Right lobe of liver (tissue), 6 donors: ENCODE data around the gene DCDC1. TPM values are rescaled to one million over a fixed set of nuclear protein-coding genes. Genes with fewer than 3 reads are reported as not detected.
"Not testable (repeated sequence)": the region's sequence is repeated elsewhere in the genome, so short reads cannot be mapped to it uniquely, and the experiment has no call there.

ENCODE experiments used
- ATAC-seq, 4 donors: fragments of 200-7000 bp; cut with Tn5 transposase; one replicate each; pipeline ENCODE4 v1.9.1; 2020; ENCODE audit warnings: mild to moderate bottlenecking in 4 of 4, moderate library complexity in 4 of 4
- DNase-seq, 3 donors: peaks; one replicate each; pipeline ENCODE4 v3.0.0-alpha.2; 2020
- H3K27ac ChIP-seq, 3 donors: fragments of 200-600 bp; one replicate each; pipeline ENCODE4 v1.8.0; 2022
- H3K27me3 ChIP-seq, 2 donors: fragments of 200-600 bp; one replicate each; pipeline ENCODE4 v1.8.0; 2022
- H3K36me3 ChIP-seq, 4 donors: fragments of 200-600 bp; sonication (generic) in 1 of 4; one replicate each; pipeline versions ENCODE4 v1.5.1 to v1.8.0; 2017 to 2022; ENCODE audit warnings: control low read depth in 1 of 4
- H3K4me1 ChIP-seq, 4 donors: fragments of 200-600 bp; sonication (generic) in 1 of 4; one replicate each; pipeline versions ENCODE4 v1.5.1 to v1.8.0; 2017 to 2022; ENCODE audit warnings: control low read depth in 1 of 4
- H3K4me3 ChIP-seq, 3 donors: fragments of 200-600 bp; one replicate each; pipeline ENCODE4 v1.8.0; 2022
- H3K9me3 ChIP-seq, 4 donors: fragments of 200-600 bp; sonication (generic) in 1 of 4; one replicate each; pipeline versions ENCODE4 v1.5.1 to v1.8.0; 2017 to 2022; ENCODE audit warnings: control low read depth in 1 of 4
- CTCF ChIP-seq, 4 donors: fragments of 200-600 bp in 3 of 4; fragments of 450-650 bp in 1 of 4; IDR thresholded peaks; one replicate each; pipeline versions ENCODE4 v1.5.1 to v1.8.0; 2016 to 2022; ENCODE audit warnings: antibody characterized with exemption in 4 of 4, mild to moderate bottlenecking in 2 of 4
- POLR2A ChIP-seq: fragments of 450-650 bp; IDR thresholded peaks from one replicate; pipeline ENCODE4 v1.6.1; 2017; ENCODE audit warnings: antibody characterized with exemption, mild to moderate bottlenecking
- WGBS: methylation state at CpG from one replicate; pipeline ENCODE4 v1.1.6; 2018; ENCODE audit warnings: low coverage, low lambda C conversion rate; ENCODE audit not compliant: insufficient coverage; ENCODE audit errors: missing lambda C conversion rate; 5-methylcytosine and 5-hydroxymethylcytosine counted together
- intact Hi-C, 2 donors: fragments of 100-400 bp; cut with DNase I; formaldehyde crosslinking; loops; one replicate each; pipeline versions ENCODE4 v1.11.2 to v1.14.1; 2022
- total RNA-seq, 6 experiments: library from RNA; depleted of rRNA in 2 of 6; stranded (reverse); fragments of >200 nt in 2 of 6; fragmentation: NEBNext Ultra II Directional in 3 of 6; extraction: Animal tissue kit (Norgen Biotek cat#: 25700) in 3 of 6; gene quantifications; one replicate each; pipeline versions ENCODE4 v1.1.0 to v1.2.4, GENCODE V29; 2016 to 2023
- donor health status: DM: no; HTN: yes; CAD: no.
- donor health status: DM: no; HTN: no; CAD: no.
- donor health status: DM: no; HTN: no; CAD: no.
- donor health status: DM: no; HTN: yes; CAD: no.
- donor health status: DM: no; HTN: yes; CAD: no.

Gene DCDC1
- total RNA-seq, 6 experiments from 2014 or later = 1.9 to 4.8 (median 2.6) TPM

GRCh38 chr11:30949838-30950237 lies 419.7 kb downstream of the DCDC1 start:
- Histone ChIP-seq H3K27me3 (no peaks in the 10 kb centered on the region), H3K4me1 (no peaks in the 10 kb centered on the region), H3K36me3 (no peaks in the 10 kb centered on the region), H3K27ac (no peak overlapping the region), H3K4me3 (no peak overlapping the region), H3K9me3 (no peaks in the 10 kb centered on the region)
- WGBS = 92% methylated on average over 3 of the region's 3 CpGs
- DNase-seq (no peak), ATAC-seq (no peak)
- no peak for TF ChIP-seq CTCF (IDR thresholded peaks at IDR 0.05)
- TF ChIP-seq POLR2A = no peak
- intact Hi-C loops = no loop called here

GRCh38 chr11:30947715-30948114 lies 421.8 kb downstream of the DCDC1 start:
- H3K27me3 ChIP-seq, ATAC-seq, intact Hi-C loops, H3K4me3 ChIP-seq, H3K36me3 ChIP-seq, H3K4me1 ChIP-seq, H3K27ac ChIP-seq, H3K9me3 ChIP-seq, DNase-seq: not testable (repeated sequence)
- 47% methylated on average over 1 of the region's 1 CpG for WGBS

GRCh38 chr11:30938810-30939209 lies 430.7 kb downstream of the DCDC1 start:
- 64% methylated on average over 4 of the region's 6 CpGs for WGBS
- no peak overlapping the region for H3K27ac ChIP-seq
- no peak for DNase-seq
- intact Hi-C loops = no loop called here
- no peaks in the 10 kb centered on the region for H3K27me3 ChIP-seq
- no peaks in the 10 kb centered on the region for H3K36me3 ChIP-seq
- no peak for ATAC-seq
- no peaks in the 10 kb centered on the region for H3K9me3 ChIP-seq
- no peak overlapping the region for H3K4me3 ChIP-seq
- TF ChIP-seq POLR2A (no peak), CTCF (IDR thresholded peaks at IDR 0.05) (no peak)
- H3K4me1 ChIP-seq = no peaks in the 10 kb centered on the region

- DNase-seq = no peak
- H3K9me3 ChIP-seq = no peaks in the 10 kb centered on the region
- H3K36me3 ChIP-seq = no peaks in the 10 kb centered on the region
- intact Hi-C loops = no loop called here
- no peak overlapping the region for H3K27ac ChIP-seq
- H3K4me3 ChIP-seq = no peak overlapping the region
- no peaks in the 10 kb centered on the region for H3K27me3 ChIP-seq
- no peak for ATAC-seq
- no peak for TF ChIP-seq POLR2A
- no peak for TF ChIP-seq CTCF (IDR thresholded peaks at IDR 0.05)
- no peaks in the 10 kb centered on the region for H3K4me1 ChIP-seq
- 27% methylated on average over 5 of the region's 5 CpGs for WGBS
These were observed 431.4 kb downstream of the DCDC1 start for GRCh38 chr11:30938171-30938570.

- Histone ChIP-seq H3K4me3 (no peak overlapping the region), H3K27ac (no peak overlapping the region), H3K9me3 (no peaks in the 10 kb centered on the region), H3K36me3 (no peaks in the 10 kb centered on the region), H3K4me1 (no peaks in the 10 kb centered on the region), H3K27me3 (no peaks in the 10 kb centered on the region)
- TF ChIP-seq CTCF (IDR thresholded peaks at IDR 0.05) (no peak), POLR2A (no peak)
- intact Hi-C loops = no loop called here
- ATAC-seq = no peak
- 72% methylated on average over 2 of the region's 2 CpGs for WGBS
- no peak for DNase-seq
These were observed 433.0 kb downstream of the DCDC1 start for GRCh38 chr11:30936491-30936890.
